CD4-positive, alpha-beta T cell treated with Interleukin-15 for 1 hour (primary cell): ENCODE data around the gene MAP2K1.
A peak's percentile ranks its signal among the peaks of the same experiment; 100 is the strongest.

Experiments used
- DNase-seq: peaks from one replicate; pipeline ENCODE4 v3.0.0-alpha.2; 2020

Gene MAP2K1

GRCh38 chr15:66394472-66394871, 7.8 kb downstream of the MAP2K1 start:
- no peak for DNase-seq

- DNase-seq = no peak
Measured at GRCh38 chr15:66394915-66395314, 8.2 kb downstream of the MAP2K1 start.

GRCh38 chr15:66399276-66399675, 12.6 kb downstream of the MAP2K1 start:
- DNase-seq = no peak

- DNase-seq = no peak
Measured at GRCh38 chr15:66400351-66400774, 13.7 kb downstream of the MAP2K1 start.

- no peak for DNase-seq
Measured at GRCh38 chr15:66401130-66402021, 14.7 kb downstream of the MAP2K1 start.

GRCh38 chr15:66402761-66403284, 16.1 kb downstream of the MAP2K1 start:
- DNase-seq = no peak

- DNase-seq = no peak
Measured at GRCh38 chr15:66403323-66403722, 16.6 kb downstream of the MAP2K1 start.

- DNase-seq = no peak
Measured at GRCh38 chr15:66404122-66404521, 17.4 kb downstream of the MAP2K1 start.

- DNase-seq = no peak
Measured at GRCh38 chr15:66404532-66404931, 17.8 kb downstream of the MAP2K1 start.

- DNase-seq = no peak
Measured at GRCh38 chr15:66405007-66405406, 18.3 kb downstream of the MAP2K1 start.

GRCh38 chr15:66405615-66406014, 18.9 kb downstream of the MAP2K1 start:
- DNase-seq = no peak

- no peak for DNase-seq
Measured at GRCh38 chr15:66408254-66408653, 21.5 kb downstream of the MAP2K1 start.

- peak; percentile 65 for DNase-seq
Measured at GRCh38 chr15:66408675-66409282, 22.1 kb downstream of the MAP2K1 start.

GRCh38 chr15:66409565-66410108, 22.9 kb downstream of the MAP2K1 start:
- DNase-seq = no peak

- DNase-seq = no peak
Measured at GRCh38 chr15:66411190-66411589, 24.5 kb downstream of the MAP2K1 start.

- DNase-seq = no peak
Measured at GRCh38 chr15:66412220-66412619, 25.5 kb downstream of the MAP2K1 start.

- DNase-seq = no peak
Measured at GRCh38 chr15:66413579-66413978, 26.9 kb downstream of the MAP2K1 start.

GRCh38 chr15:66415360-66415759, 28.6 kb downstream of the MAP2K1 start:
- DNase-seq = no peak

- DNase-seq = no peak
Measured at GRCh38 chr15:66417736-66418135, 31.0 kb downstream of the MAP2K1 start.

- no peak for DNase-seq
Measured at GRCh38 chr15:66419471-66419870, 32.8 kb downstream of the MAP2K1 start.

GRCh38 chr15:66422347-66422746, 35.6 kb downstream of the MAP2K1 start:
- DNase-seq = no peak

GRCh38 chr15:66423149-66423548, 36.4 kb downstream of the MAP2K1 start:
- DNase-seq = no peak

GRCh38 chr15:66424963-66425612, 38.4 kb downstream of the MAP2K1 start:
- no peak for DNase-seq
